Measurements from ENCODE around the gene UPP1.
"Not testable (repeated sequence)": the region's sequence is repeated elsewhere in the genome, so short reads cannot be mapped to it uniquely, and the experiment has no call there.

The UPP1 gene

DNA sequence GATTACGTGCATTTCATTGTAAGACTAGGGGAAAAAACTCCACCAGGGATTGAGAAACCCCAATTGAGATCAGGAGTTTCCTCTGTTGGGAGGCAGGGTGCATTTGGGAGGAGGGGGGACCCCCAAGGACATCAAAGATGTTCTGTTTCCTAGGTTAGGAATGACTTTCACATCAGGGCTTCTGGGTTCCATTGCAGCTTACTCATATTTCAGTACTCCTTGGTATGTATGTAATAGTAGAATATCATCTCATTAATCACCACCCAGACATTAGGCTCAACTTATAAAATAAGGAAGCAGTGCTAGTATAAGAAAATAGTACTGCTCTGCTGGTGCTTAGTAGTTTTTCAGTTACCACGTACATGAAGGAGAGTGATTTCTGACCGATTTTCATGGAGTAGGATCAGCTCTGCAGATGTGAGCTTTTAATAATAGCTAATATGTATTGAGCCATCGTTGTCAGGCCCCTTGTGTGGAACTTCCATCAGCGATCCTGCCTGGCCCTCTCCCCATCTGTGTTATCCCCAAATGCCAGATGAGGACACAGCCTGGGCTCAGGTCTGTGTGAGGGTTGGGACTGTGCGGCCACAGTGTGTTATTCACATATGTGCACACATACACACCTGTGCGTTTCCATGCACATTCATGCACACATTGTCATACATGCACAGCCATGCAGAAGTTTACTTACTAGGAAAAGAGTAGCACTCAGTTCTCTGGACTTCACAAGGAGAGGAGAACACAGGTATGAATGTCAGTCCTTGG lies 23.5 kb downstream of the UPP1 start:
- DNase-seq, result no peak

DNA sequence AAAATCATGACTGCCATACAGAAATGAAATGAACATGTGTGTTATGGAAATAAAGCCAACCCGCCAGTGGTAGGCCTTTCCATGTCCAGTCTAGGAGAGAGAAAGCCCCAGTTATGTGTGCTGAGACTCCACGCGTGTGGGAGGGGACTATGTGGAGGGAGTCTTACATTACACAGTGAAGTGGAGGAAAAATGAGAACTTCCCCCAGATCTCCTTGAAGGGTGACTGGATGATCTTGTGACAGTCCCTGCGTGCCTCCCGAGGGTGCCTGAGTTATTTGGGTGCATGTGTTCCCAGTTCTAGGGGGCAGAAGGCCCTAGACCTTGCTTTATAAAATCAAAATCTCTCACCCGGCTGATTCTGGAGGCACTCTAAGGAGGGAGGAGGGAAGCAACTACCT lies 24.2 kb downstream of the UPP1 start:
- DNase-seq, result no peak

DNA sequence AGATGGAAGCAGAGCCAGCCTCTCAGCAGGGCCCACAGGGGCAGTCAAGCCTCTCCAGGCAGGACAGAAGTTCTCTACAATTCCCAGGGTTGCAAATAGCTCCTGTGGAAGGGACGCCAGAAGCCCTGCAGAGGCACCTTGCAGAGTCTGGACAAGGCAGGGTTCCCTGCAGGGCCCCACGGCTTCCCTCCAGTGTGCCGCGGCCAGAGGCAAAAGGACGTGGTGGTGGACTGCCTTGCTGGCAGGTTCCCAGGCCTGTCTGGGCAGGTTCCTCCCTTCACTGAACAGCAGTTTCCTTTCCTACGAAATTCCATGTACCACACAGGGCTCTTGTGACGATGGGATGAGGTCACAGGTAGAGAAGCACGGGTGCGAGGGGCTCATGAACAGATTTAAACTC lies 25.1 kb downstream of the UPP1 start:
- no peak for DNase-seq

DNA sequence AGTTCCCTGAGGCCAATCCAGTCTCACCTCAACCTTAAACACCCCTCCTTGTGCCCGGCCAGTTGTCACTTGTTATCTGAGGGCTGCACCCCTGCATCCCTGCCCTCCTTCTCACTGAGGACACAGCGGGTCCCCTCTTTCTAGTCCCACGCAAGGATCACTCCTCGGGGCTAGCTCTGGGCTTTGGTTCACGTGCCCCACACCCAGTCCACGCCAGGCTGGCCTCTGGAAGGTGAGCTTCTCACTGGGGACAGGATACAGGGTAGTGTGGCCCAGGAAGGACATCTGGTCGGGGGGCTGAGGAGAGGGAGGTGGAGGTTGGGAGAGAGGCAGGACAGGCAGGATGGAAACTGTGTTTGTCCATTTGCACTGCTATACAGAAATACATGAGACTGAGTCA lies 25.5 kb downstream of the UPP1 start:
- no peak for DNase-seq

DNA sequence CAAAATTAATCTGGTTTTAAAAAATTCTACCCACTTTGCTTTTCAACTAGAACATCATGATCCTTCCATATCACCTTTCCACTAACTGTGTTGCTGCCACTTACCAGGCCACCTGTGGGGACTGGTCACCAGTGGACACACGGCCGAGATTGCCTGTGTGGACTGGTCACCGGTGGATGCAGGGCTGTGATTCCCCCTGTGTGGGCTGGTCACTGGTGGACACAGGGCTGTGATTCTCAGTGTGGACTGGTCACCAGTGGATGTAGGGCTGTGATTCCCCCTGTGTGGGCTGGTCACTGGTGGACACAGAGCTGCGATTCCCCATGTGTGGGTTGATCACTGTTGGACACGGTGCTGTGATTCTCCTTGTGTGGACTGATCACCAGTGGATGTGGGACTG lies 27.0 kb downstream of the UPP1 start:
- DNase-seq, result no peak

DNA sequence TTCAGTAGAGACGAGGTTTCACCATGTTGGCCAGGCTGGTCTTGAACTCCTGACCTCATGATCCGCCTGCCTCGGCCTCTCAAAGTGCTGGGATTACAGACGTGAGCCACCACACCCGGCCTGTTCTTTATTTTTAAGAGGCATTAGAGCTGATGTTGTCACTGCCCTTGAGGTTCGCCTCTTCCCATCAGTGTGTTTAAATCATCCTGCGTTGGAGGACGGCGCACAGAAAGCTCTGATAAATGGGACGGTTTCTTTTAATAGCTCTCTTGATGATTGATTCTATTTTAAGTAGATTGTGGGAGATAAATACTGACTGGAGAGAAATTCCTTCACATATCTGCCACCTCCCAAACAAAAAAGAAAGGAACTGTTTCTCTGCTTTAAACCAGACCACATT lies 29.0 kb downstream of the UPP1 start:
- no peak for DNase-seq

DNA sequence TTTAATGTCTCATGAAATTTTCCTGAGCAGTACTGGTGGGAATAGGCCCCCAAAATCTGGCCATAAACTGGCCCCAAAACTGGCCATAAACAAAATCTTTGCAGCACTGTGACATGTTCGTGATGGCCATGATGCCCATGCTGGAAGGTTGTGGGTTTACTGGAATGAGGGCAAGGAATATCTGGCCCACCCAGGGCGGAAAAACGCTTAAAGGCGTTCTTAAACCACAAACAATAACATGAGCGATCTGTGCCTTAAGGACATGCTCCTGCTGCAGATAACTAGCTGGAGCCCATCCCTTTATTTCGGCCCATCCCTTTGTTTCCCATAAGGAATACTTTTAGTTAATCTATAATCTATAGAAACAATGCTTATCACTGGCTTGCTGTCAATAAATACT lies 31.5 kb downstream of the UPP1 start:
- DNase-seq, result not testable (repeated sequence)

DNA sequence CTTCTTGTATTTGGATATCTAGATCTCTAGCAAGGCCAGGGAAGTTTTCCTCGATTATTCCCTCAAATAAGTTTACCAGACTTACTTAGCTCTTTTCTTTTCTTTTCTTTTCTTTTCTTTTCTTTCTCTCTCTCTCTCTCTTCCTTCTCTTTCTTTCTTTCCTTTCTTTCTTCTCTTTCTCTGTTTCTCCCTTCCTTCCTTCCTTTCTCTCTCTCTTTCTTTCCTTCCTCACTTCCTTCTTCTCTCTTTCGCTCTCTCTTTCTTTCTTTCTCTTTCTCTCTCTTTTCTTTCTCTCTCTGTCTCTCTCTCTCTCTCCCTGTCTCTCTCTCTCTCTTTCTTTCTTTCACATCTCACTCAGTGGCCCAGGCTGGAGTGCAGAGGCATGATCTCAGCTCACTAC lies 37.0 kb downstream of the UPP1 start:
- no peak for DNase-seq

DNA sequence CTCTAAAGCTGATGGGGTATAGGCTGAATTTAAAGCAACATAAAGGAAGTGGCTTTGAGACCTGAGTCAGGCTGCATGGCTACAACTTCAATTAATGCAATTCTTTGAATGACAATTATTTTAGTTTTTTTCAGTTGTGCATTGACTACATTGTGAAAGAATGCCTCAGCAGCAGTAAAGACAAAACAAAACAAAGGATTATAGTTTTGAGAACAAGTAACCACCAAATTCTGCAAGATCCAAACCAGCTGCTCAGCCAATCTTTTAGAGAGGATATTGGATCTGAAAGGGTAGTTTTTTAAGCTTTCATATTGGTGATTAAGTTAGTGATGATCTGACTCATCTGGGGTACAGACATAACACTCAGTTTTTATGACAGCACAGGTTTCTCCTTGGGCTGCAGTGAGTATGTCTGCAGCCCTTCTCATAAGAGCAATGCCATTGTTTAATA lies 41.6 kb downstream of the UPP1 start:
- no peak for DNase-seq

DNA sequence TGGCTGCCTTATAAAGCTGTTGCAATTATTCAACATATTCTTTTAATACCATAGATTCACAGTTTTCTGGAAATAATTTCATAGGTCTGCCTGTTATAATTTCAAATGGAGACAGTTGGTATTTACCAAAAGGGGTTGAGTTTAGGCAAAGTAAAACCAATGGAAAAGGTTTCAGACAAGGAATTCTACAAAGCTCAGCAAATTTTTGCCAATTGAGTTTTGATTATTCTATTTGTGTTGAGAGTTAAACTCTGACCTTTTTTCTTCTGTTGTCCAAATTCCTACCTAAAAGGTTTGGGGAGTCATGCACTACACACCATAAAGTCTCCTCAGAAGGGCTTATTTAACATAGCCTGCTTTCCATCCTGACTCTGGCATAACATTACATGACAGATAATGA lies 43.7 kb downstream of the UPP1 start:
- no peak for DNase-seq

DNA sequence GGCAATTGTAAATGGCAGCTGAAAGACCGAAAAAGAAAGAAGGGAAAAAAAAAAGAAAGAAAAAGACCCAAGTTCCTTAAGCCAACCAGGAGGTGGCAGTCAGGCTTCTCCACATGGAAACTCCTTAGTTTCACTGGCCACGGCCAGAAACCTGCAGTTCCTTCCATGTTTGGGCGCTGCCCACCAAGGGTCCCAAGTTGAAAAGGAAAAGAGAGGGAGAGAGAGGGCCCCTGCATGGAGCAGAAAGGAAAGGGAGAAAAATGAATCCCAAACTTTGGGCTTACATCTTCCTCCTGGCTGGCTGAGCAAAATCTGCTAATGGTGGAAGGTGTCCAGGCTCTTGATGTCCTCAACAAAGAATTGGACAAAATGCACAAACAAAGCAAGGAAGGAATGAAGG lies 50.4 kb downstream of the UPP1 start:
- DNase-seq, result no peak

DNA sequence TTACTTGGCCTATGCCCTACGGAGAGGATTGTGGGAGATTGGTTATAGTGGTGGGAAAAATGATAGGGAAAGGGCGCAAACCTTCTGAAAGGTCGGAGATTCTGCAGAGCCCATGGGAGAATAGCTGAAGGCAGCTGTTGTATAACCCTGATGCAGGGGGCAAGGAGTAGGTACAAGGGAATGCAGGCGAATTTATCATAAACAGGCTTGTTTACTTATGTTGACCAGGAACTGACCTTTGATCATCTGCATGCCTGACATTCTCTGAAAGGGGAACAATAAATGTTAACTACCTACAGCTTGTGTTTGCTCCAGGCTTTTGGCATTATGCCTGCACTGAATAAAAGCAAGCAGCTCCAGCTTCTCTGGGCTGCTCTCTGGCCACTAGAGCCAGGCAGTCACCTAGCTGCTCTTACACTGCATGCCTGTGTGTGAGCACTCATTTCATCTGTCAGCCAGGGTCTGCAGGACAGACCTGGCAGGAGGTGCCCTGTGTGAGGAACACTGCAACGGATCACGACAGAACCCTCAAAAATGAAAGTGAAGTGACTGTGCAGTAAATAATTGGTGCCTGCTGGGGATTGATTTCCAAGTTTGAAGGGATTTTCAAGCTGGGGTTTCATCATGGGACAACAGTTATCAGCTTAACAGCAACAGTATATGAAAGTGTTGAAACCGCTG lies 51.1 kb downstream of the UPP1 start:
- DNase-seq, result no peak

DNA sequence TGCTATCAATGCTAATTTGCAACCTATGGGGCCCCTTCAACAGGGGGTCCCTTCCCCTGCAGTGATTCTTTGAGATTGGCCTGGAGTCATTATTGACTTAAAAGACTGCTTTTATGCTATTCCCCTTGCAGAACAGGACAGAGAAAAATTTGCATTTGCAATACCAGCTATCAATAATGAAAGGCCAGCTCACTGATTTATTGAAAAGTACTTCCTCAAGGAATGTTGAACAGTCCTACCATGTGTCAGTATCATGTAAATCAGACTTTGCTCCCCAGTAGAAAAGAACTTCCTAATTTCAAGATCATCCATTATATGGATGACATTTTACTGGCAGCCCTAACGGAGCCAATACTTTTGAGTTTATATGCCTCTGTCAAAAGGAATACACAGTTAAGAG lies 52.5 kb downstream of the UPP1 start:
- no peak for DNase-seq

DNA sequence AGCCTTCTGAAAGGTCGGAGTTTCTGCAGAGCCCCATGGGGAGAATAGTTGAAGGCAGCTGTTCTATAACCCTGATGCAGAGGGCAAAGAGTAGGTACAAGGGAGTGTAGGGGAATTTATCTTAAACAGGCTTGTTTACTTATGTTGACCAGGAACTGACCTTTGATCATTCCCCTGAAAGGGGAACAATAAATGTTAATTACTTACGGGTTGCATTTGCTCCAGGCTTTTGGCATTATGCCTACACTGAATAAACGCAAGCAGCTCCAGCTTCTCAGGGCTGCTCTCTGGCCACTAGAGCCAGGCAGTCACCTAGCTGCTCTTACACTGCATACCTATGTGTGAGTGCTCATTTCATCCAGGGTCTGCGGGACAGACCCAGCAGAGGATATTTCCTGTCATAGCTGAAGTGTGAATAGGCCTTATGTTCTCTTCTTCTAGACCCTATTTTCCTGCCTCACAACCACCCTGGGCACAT lies 55.3 kb downstream of the UPP1 start:
- no peak for DNase-seq

DNA sequence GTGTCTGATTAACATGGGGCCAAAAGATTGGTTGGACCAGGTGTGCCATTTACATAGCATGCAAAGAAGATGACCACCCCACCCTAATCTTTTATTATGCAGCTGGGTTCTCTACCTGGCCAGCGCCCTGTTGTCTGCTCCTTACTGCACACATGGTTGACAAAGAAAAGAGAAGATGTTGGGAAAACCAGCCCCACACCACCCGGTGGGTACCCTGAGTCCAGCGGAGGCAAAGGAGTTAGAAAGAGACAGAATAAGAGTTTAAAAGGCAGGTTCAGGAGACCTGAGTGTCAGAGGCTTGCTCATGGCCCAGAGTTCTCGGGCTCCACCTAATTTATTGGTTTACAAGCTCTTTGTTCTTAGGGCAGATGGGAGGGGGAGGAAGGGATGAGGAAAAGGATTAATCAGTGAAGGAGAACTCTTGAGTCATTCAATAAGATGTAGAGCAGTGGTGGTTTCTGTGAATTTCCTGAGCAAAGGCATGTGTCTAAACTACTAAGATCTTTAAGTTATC lies 58.1 kb downstream of the UPP1 start:
- DNase-seq, result no peak

DNA sequence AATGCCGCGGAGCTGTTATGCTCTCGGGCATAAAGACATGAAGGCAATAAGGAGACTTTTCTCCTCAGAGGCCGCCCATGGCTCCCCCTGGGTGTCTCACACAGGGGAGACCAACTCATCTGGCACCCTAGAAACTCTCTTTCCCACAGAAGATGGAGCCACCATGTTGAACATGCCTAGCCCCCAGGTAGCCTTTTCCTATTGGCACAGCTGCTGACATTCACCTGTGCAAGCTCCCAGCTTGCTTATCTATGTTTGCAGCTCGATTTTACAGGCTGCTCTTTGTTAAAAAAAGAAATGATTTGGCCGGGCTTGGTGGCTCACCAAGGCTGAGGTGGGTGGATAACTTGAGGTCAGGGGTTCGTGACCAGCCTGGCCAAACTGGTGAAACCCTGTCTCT lies 58.6 kb downstream of the UPP1 start:
- DNase-seq, result not testable (repeated sequence)

DNA sequence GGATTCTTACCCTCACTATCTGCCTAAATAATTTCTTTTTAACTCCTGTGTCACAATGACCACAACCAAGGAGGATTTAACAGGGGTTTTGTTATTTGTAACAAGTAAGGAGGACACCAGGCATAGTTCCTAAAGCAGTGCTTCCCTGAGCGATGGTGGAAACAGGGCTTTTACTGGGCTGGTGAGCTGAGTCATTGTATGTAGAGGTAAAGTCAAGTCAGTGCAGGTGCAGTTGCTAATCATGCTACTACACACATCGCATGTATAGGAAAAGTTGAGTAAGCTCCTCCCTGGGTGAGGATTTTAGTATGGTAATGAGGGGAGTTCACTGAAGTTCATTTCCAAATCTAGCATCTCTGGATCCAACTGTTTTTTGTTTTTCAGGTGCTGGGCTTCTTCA lies 59.2 kb downstream of the UPP1 start:
- DNase-seq, result no peak

DNA sequence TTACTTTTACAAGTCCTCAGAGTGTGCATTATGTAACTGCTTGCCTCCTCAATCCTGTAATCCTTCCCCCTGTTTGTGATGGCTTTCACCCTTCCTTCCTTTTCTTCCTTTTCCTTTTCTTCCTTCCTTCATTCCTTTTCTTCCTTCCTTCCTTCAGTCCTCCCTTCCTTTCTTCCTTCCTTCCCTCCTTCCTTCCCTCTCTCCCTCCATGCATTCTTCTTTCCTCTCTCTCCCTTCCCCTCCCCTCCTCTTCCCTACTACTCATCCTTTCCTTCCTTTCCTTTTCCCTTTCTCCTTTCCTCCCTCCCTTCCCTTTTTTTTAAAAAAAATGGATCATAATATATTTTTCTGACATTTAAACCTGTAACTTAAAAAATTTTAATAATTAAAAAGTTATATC lies 60.0 kb downstream of the UPP1 start:
- DNase-seq, result no peak

DNA sequence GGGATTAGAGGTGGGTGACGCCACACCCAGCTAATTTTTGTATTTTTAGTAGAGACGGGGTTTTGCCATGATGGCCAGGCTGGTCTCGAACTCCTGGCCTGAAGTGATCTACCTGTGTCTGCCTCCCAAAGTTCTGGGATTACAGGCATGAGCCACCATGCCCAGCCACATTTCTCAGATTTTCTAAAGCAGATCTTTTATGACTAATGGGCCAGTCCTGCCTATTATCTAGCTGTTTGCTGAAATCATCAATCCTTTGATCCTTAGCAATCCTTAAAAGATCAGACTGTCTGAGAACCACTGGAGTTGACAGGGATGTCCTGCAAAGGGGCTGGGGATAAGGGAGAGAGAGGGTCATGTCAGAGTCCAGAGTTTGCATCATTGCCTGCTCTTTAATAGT lies 61.0 kb downstream of the UPP1 start:
- DNase-seq, result no peak

DNA sequence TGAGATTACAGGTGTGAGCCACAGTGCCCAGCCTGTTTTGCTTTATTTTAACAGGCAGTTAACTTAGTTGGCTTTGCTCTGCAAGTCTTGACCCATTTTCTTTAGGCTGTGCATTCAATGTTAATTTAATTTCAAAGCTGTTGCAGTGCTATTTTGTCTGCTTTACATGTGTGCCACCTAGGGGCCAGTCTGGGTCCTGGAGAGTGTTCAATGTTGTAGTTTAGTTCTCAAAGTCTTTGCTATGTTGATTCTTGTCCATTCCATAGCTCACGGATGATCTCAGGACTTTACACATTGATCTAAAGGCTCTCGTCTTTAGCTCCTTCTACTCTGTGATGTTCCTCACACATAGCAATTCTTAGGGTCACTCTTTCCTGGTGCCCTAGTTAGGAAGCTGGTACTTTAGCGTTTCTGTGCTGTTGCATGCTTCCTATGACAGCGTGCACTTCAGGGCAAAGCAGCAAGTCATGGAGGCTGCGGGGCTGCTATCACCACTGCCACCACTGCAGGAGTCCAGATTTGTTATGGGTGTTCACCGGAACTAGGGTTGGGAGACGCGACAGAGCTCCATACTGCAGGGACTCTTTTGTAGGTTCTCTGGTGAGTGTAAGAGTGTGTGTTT lies 65.8 kb downstream of the UPP1 start:
- no peak for DNase-seq
